ENCODE measurements around the gene C1QTNF7.

C1QTNF7 gene

GRCh38 chr4:15412461-15412860 lies 15.4 kb upstream of the C1QTNF7 start:
- TF ChIP-seq TAF1 (IDR thresholded peaks at IDR 0.05; ENCODE audit: borderline replicate concordance, insufficient read depth, low read length) (no peak), POLR2AphosphoS5 (IDR thresholded peaks at IDR 0.05; ENCODE audit: low read depth, low read length) (no peak), FOXP2 (optimal IDR thresholded peaks at IDR 0.05; ENCODE audit: borderline replicate concordance, extremely low read depth, extremely low read length, insufficient read depth) (no peak), REST (IDR thresholded peaks at IDR 0.05; ENCODE audit: insufficient read depth in 1 of 2, low read depth in 2 of 2, low read length in 2 of 2) (no peak), SIN3A (IDR thresholded peaks at IDR 0.05; ENCODE audit: borderline replicate concordance, insufficient read depth, low read length) (no peak)

GRCh38 chr4:15413010-15413622 lies 14.7 kb upstream of the C1QTNF7 start:
- TF ChIP-seq FOXP2 (optimal IDR thresholded peaks at IDR 0.05; ENCODE audit: borderline replicate concordance, extremely low read depth, extremely low read length, insufficient read depth): no peak
- no peak for TF ChIP-seq TAF1 (IDR thresholded peaks at IDR 0.05; ENCODE audit: borderline replicate concordance, insufficient read depth, low read length)
- no peak for TF ChIP-seq REST (IDR thresholded peaks at IDR 0.05; ENCODE audit: insufficient read depth in 1 of 2, low read depth in 2 of 2, low read length in 2 of 2)
- no peak for TF ChIP-seq POLR2AphosphoS5 (IDR thresholded peaks at IDR 0.05; ENCODE audit: low read depth, low read length)
- no peak for TF ChIP-seq SIN3A (IDR thresholded peaks at IDR 0.05; ENCODE audit: borderline replicate concordance, insufficient read depth, low read length)

- TF ChIP-seq SIN3A (IDR thresholded peaks at IDR 0.05; ENCODE audit: borderline replicate concordance, insufficient read depth, low read length) (no peak), REST (IDR thresholded peaks at IDR 0.05; ENCODE audit: insufficient read depth in 1 of 2, low read depth in 2 of 2, low read length in 2 of 2) (no peak)
Observed at GRCh38 chr4:15413623-15414019, 14.2 kb upstream of the C1QTNF7 start.

- TF ChIP-seq REST (IDR thresholded peaks at IDR 0.05; ENCODE audit: insufficient read depth in 1 of 2, low read depth in 2 of 2, low read length in 2 of 2): no peak
- TF ChIP-seq POLR2AphosphoS5 (IDR thresholded peaks at IDR 0.05; ENCODE audit: low read depth, low read length): no peak
- no peak for TF ChIP-seq TAF1 (IDR thresholded peaks at IDR 0.05; ENCODE audit: borderline replicate concordance, insufficient read depth, low read length)
- no peak for TF ChIP-seq SIN3A (IDR thresholded peaks at IDR 0.05; ENCODE audit: borderline replicate concordance, insufficient read depth, low read length)
Observed at GRCh38 chr4:15414551-15415091, 13.2 kb upstream of the C1QTNF7 start.
